ENCODE results near the gene CSNK1G2.

Gene CSNK1G2

DNA sequence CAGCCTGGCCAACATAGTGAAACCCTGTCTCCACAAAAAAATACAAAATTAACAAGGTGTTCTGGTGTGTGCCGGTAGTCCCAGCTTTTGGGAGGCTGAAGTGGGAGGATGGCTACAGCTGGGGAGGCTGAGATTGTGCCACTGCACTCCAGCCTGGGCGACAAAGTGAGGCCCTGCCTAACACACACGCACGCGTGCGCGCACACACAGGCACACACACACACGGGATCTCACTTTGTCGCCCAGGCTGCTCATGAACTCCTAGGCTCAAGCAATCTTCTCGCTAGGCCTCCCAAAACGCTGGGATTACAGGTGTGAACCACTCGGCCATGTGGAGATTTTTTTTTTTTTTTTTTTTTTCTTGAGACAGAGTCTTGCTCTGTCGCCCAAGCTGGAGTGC is 77.8 kb downstream of the CSNK1G2 start:
- no peak for DNase-seq (ENCODE audit: low spot score)

DNA sequence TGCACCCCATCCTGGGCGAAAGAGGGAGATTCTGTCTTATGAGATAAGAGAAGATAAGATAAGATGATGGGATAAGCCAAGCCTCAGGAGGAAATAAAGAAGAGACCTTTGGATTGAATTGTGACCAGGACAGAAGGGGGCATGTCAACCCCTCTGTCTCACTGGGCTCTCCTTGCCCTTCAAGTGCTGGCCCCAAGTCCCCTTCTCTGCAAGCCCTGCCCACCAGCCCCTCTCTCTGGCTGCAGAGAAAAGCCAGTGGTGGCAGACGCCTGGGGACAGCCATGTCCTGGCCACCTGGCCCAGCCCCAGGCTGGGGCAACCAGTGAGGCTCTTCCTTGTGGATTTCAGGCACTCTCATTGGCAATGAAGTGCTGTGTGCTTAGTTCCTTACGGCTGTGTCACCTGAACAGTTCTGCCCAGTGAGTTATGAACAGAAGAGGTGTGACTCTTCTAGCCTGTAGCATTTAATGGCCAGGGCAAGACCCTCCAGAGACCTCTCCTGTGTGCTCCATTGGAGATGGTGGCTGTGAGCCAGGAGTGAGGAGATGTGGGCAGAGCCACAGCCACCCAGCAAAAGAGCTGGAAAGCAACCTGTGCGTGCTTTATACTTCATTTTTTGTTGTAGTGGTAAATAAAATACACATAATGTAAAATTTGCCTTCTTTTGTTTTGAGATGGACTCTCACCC is 80.6 kb downstream of the CSNK1G2 start:
- DNase-seq (ENCODE audit: low spot score) = no peak

DNA sequence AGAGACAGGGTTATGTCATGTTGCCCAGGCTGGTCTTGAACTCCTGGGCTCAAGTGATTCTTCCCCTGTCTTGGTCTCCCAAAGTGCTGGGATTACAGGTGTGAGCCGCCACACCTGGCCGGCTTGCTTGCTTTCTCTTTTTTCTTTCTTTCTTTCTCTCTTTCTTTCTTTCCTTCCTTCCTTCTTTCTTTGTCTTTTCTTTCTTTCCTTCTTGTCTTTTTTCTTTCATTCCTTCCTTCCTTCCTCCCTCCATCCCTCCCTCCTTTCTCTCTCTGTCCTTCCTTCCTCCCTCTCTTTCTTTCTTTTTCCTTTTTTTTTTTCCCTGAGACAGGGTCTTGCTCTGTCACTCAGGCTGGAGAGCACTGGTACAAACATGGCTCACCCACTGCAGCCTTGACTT is 81.3 kb downstream of the CSNK1G2 start:
- DNase-seq (ENCODE audit: low spot score) = no peak

DNA sequence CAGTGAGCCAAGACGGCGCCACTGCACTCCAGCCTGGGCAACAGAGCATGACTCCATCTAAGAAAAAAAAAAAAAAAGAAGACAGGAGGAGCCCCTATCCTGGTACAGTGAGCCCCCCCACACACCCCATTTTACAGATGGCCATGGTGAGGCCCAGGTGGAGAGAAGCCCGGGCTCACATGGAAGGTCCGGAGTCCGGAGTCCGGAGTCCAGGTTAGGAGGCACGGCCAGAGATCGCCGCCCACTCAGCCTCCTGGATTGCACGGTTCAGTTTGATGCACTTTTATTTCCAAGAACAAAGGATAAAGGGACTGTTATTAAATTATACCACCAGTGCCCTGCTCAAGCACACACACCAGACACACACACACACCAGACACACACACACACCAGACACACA is 85.8 kb downstream of the CSNK1G2 start:
- no peak for DNase-seq (ENCODE audit: low spot score)

DNA sequence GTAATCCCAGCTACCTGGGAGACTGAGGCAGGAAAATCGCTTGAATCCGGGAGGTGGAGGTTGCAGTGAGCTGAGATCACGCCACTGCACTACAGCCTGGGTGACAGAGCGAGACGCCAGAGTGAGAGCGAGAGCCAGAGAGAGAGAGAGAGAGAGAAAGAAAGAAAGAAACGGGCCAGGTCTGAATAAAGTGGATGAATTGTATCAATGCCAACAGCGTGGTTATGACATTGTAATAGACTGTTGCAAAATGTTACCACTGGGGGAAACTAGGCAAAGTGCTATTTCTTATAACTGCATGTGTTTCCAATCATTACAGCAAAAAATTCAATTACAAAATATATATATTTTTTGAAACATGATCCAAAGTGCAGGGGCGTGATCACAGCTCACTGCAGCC is 86.4 kb downstream of the CSNK1G2 start:
- DNase-seq (ENCODE audit: low spot score) = no peak
